ENCODE data around the gene ZPLD1. TPM values are rescaled to one million over a fixed set of nuclear protein-coding genes. Genes with fewer than 3 reads are reported as not detected.

ZPLD1 gene
- total and polyA plus RNA-seq, 2 of the 8 experiments (the other 6 are each of a cell fraction or from before 2014, with no cell fraction given) = not detected

DNA sequence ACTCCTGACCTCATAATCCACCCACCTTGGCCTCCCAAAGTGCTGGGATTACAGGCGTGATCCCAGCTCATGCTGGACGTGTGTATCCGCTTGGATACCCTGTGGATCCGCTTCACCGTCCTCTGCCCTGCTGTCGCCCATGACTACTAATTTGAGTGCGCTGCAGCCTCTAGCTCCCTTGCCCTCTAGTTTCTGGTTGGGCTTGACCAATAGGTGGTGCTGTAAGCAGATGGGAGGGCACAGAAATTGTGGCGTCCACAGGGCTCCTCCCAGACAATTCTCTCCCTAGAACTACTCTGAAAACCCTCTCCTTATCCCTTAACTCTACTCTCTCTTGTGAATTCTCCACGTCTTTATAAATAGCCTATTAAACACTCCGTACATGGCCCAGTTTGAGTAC, 36.2 kb downstream of the ZPLD1 start (continued):
- TF ChIP-seq CTCF (IDR thresholded peaks at IDR 0.05; ENCODE audit: control extremely low read depth in 1 of 3, insufficient read depth in 1 of 3, low read depth in 1 of 3, low read length in 3 of 3) = peak; percentile 67 to 76 (median 69)
- TF ChIP-seq CHD1 (IDR thresholded peaks at IDR 0.05; ENCODE audit: low read depth, low read length) = no peak
- TF ChIP-seq, protein P1, sequence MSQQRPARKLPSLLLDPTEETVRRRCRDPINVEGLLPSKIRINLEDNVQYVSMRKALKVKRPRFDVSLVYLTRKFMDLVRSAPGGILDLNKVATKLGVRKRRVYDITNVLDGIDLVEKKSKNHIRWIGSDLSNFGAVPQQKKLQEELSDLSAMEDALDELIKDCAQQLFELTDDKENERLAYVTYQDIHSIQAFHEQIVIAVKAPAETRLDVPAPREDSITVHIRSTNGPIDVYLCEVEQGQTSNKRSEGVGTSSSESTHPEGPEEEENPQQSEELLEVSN (IDR thresholded peaks at IDR 0.05) = no peak
- TF ChIP-seq SIN3A (conservative IDR thresholded peaks at IDR 0.05 in 1 of 2, IDR thresholded peaks at IDR 0.05 in 1 of 2; ENCODE audit: low read depth in 1 of 2, low read length in 2 of 2) = no peak
- TF ChIP-seq SP2 (IDR thresholded peaks at IDR 0.05; ENCODE audit: low read length) = no peak
- no peak for TF ChIP-seq TEAD4 (IDR thresholded peaks at IDR 0.05; ENCODE audit: low read depth, low read length)
